ENCODE data around the gene TP53TG5.

DNA sequence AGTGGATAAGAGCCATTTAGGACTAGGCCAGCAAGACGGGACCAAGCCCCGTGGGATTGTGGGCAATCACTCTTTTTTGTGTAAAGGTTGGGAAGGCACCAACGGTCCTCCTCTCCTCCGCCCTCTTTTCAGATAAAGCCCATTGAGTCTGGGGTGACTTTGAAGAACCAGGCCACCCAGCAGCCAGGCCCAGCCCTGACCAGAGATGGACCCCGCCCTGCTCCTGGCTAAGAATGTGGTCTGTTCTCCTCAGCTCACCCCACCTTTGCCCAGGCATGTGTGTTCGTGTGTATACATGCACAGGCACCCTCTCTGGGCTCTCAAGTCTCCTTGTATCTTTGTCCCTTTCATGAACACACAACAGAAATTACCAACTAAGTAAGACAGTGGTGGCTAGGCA lies 39.0 kb downstream of the TP53TG5 start:
- TF ChIP-seq EZH2phosphoT487 (IDR thresholded peaks at IDR 0.05; ENCODE audit: unreplicated experiment) (no peak), CTCF (conservative IDR thresholded peaks at IDR 0.05; ENCODE audit: low read depth in 2 of 2) (no peak), POLR2AphosphoS5 (IDR thresholded peaks at IDR 0.05; ENCODE audit: low read depth) (no peak)

All from GM23338 (cell line).